HG03558 (cell line): Measurements from ENCODE around the gene ZNRF1.
"Not testable (repeated sequence)": the region's sequence is repeated elsewhere in the genome, so short reads cannot be mapped to it uniquely, and the experiment has no call there.

Source experiments
- ATAC-seq: cut with Tn5 transposase; IDR thresholded peaks from one replicate; pipeline ENCODE4 v1.9.1; 2021; ENCODE audit warnings: moderate number of reproducible peaks; ENCODE audit not compliant: unreplicated experiment; ENCODE audit errors: extremely low read depth

The ZNRF1 gene

DNA sequence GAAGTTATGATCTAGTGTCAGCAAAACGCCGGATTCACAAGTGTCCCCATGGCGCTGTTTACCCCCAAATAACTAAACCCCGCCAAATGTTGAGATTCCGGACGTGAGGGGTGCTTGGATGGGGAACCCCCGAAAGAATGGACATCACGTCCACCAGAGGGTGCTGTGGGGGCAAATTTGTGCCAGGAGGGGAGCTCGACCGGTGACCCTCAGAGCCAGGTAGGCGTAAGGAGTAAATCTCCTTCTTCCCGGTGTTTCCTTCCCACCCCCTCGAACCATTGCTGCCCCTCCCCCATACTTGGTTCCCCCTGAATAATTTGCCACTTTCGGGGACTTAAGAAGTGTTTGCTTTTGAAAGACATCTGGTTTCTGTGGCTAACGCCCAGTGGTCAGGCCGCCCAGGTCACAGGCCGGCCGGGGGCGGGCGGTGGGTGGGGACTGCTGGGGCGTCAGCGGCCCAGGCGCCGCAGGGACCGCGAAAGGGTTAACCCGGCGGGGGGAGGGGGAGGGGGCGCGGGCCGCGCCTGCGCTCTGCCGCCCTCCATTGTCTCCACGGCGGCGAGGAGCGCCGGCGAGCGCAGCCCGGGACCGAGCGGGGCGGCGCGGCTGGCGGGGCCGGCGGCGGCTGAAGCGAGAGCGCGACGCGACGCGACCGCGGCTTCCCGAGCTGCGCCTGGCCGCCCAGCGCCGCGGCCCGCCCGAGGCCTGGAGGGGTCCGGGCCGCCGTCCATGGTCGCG lies at the start of gene ZNRF1:
ZNRF1 (plus strand) TSS at position 544 of the 738 bp plus-strand sequence. CDS start 648 bp downstream, outside the sequence.
- peak; percentile 34 for ATAC-seq

- no peak for ATAC-seq
These were observed 49.5 kb upstream of the ZNRF1 start for GRCh38 chr16:74949309-74949708.

GRCh38 chr16:74950511-74950910 lies 48.3 kb upstream of the ZNRF1 start:
- no peak for ATAC-seq

GRCh38 chr16:74951206-74951605 lies 47.6 kb upstream of the ZNRF1 start:
- ATAC-seq = no peak

GRCh38 chr16:74951681-74952080 lies 47.1 kb upstream of the ZNRF1 start:
- no peak for ATAC-seq

- no peak for ATAC-seq
These were observed 44.1 kb upstream of the ZNRF1 start for GRCh38 chr16:74954763-74955162.

GRCh38 chr16:74973304-74973703 lies 25.5 kb upstream of the ZNRF1 start:
- no peak for ATAC-seq

DNA sequence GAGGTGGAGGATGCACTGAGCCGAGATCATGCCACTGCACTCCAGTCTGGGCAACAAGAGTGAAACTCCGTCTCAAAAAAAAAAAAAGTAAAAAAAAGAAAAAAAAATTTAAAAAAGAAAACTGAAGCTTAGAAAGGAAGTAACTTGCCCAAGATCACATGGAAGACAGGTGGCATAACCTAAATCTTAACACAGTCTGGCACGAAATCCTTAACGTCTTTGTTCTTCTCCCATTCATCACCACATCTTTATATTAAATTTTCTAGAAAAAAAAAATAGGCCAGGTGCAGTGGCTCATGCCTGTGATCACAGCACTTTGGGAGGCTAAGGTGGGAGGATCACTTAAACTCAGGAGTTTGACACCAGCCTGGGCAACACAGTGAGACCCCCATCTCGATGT lies 23.2 kb upstream of the ZNRF1 start:
- no peak for ATAC-seq

GRCh38 chr16:74982256-74982655 lies 16.6 kb upstream of the ZNRF1 start:
- ATAC-seq = no peak

GRCh38 chr16:74984194-74984528 lies 14.7 kb upstream of the ZNRF1 start:
- ATAC-seq = no peak

DNA sequence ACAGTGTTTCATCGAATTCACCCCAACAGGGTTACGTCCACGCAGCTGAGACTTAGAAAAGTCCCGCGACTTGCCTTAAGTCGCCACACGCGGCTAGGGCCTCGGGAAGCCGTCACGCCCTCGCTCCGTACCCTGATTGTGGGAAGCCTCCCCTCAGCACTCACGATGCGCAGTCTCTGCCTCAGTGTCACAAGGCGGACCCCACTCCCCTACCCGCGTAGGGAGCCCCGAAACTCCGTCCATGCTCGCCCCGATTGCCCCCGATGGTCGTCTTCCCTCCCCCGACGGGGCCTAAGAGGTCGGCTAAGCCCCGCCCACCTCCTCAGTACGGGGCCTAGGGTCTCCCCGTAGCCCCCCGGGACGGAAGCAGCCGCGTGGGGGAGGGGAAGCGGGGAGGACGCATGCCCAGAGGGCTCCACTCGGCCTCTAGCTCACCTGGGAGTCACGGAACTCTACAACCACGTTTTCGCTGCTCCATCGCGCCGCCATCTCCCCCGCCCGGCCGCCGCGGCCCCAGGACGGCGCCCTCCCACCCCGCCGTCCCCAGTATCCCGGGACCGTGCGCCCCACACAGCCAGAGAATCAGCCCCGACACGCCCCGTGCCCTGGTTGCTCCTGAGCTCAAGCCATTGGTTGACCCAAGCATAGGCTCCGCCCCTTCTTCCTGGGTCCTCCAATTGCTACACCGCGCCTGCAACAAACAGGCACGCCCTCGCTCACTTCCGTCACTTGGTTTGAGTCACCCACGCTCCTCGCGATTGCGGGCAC lies 14.1 kb upstream of the ZNRF1 start, which contains the start of gene WDR59:
WDR59 (minus strand) TSS at position 595 of the 768 bp plus-strand sequence; CDS start at position 489, 106 bp downstream.
- ATAC-seq = peak; percentile 99

DNA sequence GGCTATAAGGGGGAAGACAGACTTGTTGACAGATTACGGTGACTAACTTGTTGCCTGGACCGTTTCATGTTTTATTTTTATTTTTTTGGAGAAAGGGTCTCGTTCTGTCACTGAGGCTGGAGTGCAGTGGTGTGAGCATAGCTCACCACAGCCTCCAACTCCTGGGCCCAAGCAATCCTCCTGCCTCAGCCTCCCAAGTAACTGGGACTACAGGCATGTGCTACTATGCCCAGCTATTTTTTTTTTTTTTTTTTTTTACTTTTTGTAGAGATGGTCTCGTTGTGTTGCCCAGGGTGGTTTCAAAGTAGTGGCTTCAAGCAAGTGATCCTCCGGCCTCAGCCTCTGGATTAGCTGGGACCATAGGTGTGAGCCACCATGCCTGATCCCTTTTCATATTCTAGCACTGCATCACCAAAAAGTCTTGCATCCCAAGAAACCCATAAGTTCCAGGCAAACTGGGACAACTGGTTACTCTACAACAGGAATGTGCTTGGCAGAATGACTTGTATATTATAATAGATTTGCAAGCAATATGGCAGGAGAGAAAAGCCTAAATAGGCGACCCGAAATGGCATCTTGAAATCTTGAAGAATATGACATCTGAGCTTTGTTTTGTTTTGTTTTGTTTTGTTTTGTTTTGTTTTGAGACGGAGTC lies 11.7 kb upstream of the ZNRF1 start:
- ATAC-seq = no peak

GRCh38 chr16:74989864-74990263 lies 9.0 kb upstream of the ZNRF1 start:
- ATAC-seq = not testable (repeated sequence)

DNA sequence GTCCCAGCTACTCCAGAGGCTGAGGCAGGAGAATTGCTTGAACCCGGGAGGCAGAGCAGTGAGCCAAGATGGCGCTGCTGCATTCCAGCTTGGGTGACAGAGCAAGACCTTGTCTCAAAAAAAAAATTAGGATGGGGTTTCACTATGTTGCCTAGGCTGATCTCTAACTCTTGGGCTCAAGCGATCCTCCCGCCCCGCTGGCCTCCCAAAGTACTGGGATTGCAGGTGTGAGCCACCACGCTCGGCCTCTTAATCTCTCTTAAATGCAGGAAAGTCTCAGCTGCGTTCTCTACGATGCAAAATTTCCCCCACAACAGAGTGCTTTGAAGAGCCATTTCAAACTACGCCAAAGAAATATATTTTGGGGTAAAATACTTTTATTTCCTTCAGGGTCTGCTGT lies 8.0 kb upstream of the ZNRF1 start:
- no peak for ATAC-seq

DNA sequence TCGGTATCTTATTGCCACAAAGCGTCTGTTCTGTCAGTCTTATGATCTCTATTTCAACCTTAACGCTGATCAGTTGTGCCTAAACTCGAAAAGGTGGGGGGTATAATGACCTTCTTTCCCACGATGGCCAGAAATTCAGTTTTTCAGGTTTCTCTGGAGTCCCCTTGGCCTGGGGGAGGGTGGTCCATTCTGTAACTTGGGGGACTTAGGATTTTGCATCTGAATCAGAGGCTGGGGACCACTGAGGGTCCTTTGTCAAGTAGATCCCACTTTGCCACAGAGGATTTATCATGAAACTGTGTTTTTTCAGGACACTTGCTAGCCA lies 7.6 kb upstream of the ZNRF1 start:
- no peak for ATAC-seq

- no peak for ATAC-seq
These were observed 7.0 kb upstream of the ZNRF1 start for GRCh38 chr16:74991593-74992403.

GRCh38 chr16:74995986-74996385 lies 2.8 kb upstream of the ZNRF1 start:
- ATAC-seq = no peak

DNA sequence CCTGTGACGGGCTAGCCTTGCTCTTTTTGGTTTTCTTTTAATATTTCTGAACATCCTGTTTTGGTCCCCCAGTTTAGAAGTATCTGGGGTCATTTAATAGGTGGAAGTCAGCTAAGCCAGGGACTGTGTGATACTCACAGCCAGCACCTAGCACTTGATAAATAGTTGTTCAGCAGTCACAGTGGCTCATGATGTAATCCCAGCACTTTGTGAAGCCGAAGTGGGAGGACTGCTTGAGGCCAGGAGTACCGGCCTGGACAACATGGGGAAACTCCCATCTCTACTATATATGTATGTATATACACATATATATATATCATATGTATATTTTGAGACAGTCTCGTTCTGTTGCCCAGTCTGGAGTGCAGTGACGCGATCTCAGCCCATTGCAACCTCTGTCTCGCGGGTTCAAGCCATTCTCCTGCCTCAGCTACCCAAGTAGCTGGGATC lies 1.8 kb upstream of the ZNRF1 start:
- ATAC-seq = no peak

GRCh38 chr16:74999219-74999608 lies 390 bp downstream of the ZNRF1 start:
- ATAC-seq = peak; percentile 14
